ENCODE results near the gene KLHL3.

- TF ChIP-seq, protein P1, sequence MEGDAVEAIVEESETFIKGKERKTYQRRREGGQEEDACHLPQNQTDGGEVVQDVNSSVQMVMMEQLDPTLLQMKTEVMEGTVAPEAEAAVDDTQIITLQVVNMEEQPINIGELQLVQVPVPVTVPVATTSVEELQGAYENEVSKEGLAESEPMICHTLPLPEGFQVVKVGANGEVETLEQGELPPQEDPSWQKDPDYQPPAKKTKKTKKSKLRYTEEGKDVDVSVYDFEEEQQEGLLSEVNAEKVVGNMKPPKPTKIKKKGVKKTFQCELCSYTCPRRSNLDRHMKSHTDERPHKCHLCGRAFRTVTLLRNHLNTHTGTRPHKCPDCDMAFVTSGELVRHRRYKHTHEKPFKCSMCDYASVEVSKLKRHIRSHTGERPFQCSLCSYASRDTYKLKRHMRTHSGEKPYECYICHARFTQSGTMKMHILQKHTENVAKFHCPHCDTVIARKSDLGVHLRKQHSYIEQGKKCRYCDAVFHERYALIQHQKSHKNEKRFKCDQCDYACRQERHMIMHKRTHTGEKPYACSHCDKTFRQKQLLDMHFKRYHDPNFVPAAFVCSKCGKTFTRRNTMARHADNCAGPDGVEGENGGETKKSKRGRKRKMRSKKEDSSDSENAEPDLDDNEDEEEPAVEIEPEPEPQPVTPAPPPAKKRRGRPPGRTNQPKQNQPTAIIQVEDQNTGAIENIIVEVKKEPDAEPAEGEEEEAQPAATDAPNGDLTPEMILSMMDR (IDR thresholded peaks at IDR 0.05; ENCODE audit: low read depth, low read length, missing input control): no peak
- TF ChIP-seq ATF3 (IDR thresholded peaks at IDR 0.05) (no peak), SP1 (IDR thresholded peaks at IDR 0.05) (no peak), MAX (IDR thresholded peaks at IDR 0.05) (no peak), RXRA (IDR thresholded peaks at IDR 0.05) (no peak)
- TF ChIP-seq, protein P2, sequence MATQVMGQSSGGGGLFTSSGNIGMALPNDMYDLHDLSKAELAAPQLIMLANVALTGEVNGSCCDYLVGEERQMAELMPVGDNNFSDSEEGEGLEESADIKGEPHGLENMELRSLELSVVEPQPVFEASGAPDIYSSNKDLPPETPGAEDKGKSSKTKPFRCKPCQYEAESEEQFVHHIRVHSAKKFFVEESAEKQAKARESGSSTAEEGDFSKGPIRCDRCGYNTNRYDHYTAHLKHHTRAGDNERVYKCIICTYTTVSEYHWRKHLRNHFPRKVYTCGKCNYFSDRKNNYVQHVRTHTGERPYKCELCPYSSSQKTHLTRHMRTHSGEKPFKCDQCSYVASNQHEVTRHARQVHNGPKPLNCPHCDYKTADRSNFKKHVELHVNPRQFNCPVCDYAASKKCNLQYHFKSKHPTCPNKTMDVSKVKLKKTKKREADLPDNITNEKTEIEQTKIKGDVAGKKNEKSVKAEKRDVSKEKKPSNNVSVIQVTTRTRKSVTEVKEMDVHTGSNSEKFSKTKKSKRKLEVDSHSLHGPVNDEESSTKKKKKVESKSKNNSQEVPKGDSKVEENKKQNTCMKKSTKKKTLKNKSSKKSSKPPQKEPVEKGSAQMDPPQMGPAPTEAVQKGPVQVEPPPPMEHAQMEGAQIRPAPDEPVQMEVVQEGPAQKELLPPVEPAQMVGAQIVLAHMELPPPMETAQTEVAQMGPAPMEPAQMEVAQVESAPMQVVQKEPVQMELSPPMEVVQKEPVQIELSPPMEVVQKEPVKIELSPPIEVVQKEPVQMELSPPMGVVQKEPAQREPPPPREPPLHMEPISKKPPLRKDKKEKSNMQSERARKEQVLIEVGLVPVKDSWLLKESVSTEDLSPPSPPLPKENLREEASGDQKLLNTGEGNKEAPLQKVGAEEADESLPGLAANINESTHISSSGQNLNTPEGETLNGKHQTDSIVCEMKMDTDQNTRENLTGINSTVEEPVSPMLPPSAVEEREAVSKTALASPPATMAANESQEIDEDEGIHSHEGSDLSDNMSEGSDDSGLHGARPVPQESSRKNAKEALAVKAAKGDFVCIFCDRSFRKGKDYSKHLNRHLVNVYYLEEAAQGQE (IDR thresholded peaks at IDR 0.05): no peak
These were observed 5.6 kb downstream of the KLHL3 start for GRCh38 chr5:137730336-137730735.

All from liver (tissue), 3 donors.